ENCODE measurements around the gene RPTOR. TPM values are rescaled to one million over a fixed set of nuclear protein-coding genes. Genes with fewer than 3 reads are reported as not detected.

Gene RPTOR
- total RNA-seq, 1 experiment from 2014 or later, result 25.1 TPM

- Histone ChIP-seq H2BK12ac (ENCODE audit: insufficient read length, low read depth, low read length) (no peak overlapping the region), H3K27me3 (ENCODE audit: insufficient read depth, low read length) (no peaks in the 10 kb centered on the region), H3K18ac (ENCODE audit: insufficient read length, low read depth, low read length) (no peak overlapping the region), H3K79me1 (ENCODE audit: insufficient read depth, low read depth, low read length, poor library complexity, severe bottlenecking) (no peaks in the 10 kb centered on the region), H3K9me3 (ENCODE audit: control insufficient read depth, low read depth, low read length) (no peaks in the 10 kb centered on the region), H3K4me2 (ENCODE audit: insufficient read depth, insufficient read length, low read length) (no peak overlapping the region), H3K56ac (ENCODE audit: insufficient read length, low read depth, low read length) (no peak overlapping the region), H3K23ac (ENCODE audit: insufficient read length, low read depth, low read length) (no peak overlapping the region), H2BK5ac (ENCODE audit: insufficient read length, low read length) (no peak overlapping the region), H2BK15ac (ENCODE audit: low read depth, low read length) (no peak overlapping the region), H3K4me1 (ENCODE audit: insufficient read depth, low read length) (peaks cover 3% of the 10 kb centered on the region; the same call in 1 of the 2 replicates), H3K27ac (ENCODE audit: insufficient read length, low read depth, low read length) (no peak overlapping the region), H3T11ph (ENCODE audit: low read length) (no peak overlapping the region), H4K20me1 (ENCODE audit: control insufficient read depth, insufficient read depth, insufficient read length) (no peaks in the 10 kb centered on the region), H4K91ac (ENCODE audit: insufficient read length, low read depth, low read length) (no peak overlapping the region), H2BK20ac (ENCODE audit: low read depth, low read length, poor library complexity, severe bottlenecking) (no peak overlapping the region), H4K8ac (replicated peaks; ENCODE audit: insufficient read length, low read depth, low read length) (no peak overlapping the region), H2AFZ (ENCODE audit: low read length) (no peak overlapping the region), H2BK120ac (ENCODE audit: low read depth, low read length, poor library complexity, severe bottlenecking) (no peak overlapping the region), H3K14ac (ENCODE audit: insufficient read depth, low read length) (no peak overlapping the region), H3K4ac (ENCODE audit: low read depth, low read length) (no peak overlapping the region), H3K23me2 (ENCODE audit: insufficient read length, low read depth, low read length, poor library complexity, severe bottlenecking) (no peaks in the 10 kb centered on the region), H2AK5ac (ENCODE audit: insufficient read length, low read length) (no peak overlapping the region), H3K9ac (ENCODE audit: extremely low read depth, insufficient read length, low read length) (no peak overlapping the region), H4K5ac (ENCODE audit: insufficient read length, low read depth, low read length) (no peak overlapping the region), H3K79me2 (ENCODE audit: insufficient read depth, low read length) (no peaks in the 10 kb centered on the region)
- Mint-ChIP-seq H3K4me3 (no peak overlapping the region), H3K9me3 (no peaks in the 10 kb centered on the region; a peak in 1 of 5 replicates), H3K27ac (no peak overlapping the region), H3K27me3 (ENCODE audit: low read depth) (peaks cover 57% of the 10 kb centered on the region), H3K36me3 (ENCODE audit: insufficient read depth in 1 of 3, low read depth in 3 of 3) (no peaks in the 10 kb centered on the region; a peak in 1 of 7 replicates), H3K4me1 (peaks cover 17 to 27% of the 10 kb centered on the region in 2 experiments)
- no peak for DNase-seq
- TF ChIP-seq CTCF (conservative IDR thresholded peaks at IDR 0.05), result no peak
- WGBS (ENCODE audit: extremely low coverage, insufficient read length, low lambda C conversion rate), result no CpG with 5 or more reads among the region's 6 CpGs
These were observed 14.7 kb upstream of the RPTOR start for GRCh38 chr17:80529904-80530292.

Measured in H9 (cell line).